HCT116 (cell line): ENCODE data around the gene ZC3H8. TPM values are rescaled to one million over a fixed set of nuclear protein-coding genes. Genes with fewer than 3 reads are reported as not detected.

Experiments used
- ATAC-seq: fragments of 200-7000 bp; cut with Tn5 transposase; 2 replicates; pipeline ENCODE4 v1.9.1; 2020; ENCODE audit warnings: mild to moderate bottlenecking, moderate library complexity
- BruUV-seq: library from RNA; stranded (reverse); fragments of 400-500 nt; replicated peaks from 2 replicates; lab custom pipeline; 2021; lab: Mats Ljungman, UMichigan
- CTCF ChIA-PET: fragments of 300-600 bp; sonication (Branson Sonifier 250); formaldehyde crosslinking; loops from one replicate; lab custom pipeline; 2021; ENCODE audit warnings: antibody characterized with exemption; lab: Charles Lee
- POLR2A ChIA-PET: fragments of 300-600, 350-600 bp; sonication (Branson Sonifier 250); formaldehyde crosslinking; loops from one replicate; lab custom pipeline; 2021; ENCODE audit warnings: antibody characterized with exemption; lab: Charles Lee
- RAD21 ChIA-PET, 2 experiments: fragments of 300-600 bp; sonication (Branson Sonifier 250); formaldehyde crosslinking; loops; one replicate each; lab custom pipeline; 2023; ENCODE audit warnings: low total read pairs in 2 of 2; ENCODE audit not compliant: uncharacterized antibody in 2 of 2, unreplicated experiment in 2 of 2, low non-redundant PET in 1 of 2; lab: Charles Lee
- DNase-seq: peaks from one replicate; pipeline ENCODE4 v3.0.0-alpha.2; 2010; ENCODE audit warnings: low read depth, low spot score
- H2AFZ ChIP-seq: fragments of 200-600 bp; shearing (Covaris generic), sonication (generic); 2 replicates; pipeline ENCODE4 v1.6.1; 2017; ENCODE audit warnings: low read depth, mixed run types, mixed read lengths, antibody characterized with exemption, low read length; ENCODE audit not compliant: poor library complexity, severe bottlenecking
- H3K27ac ChIP-seq: 2 replicates; pipeline ENCODE4 v1.5.1; 2012; ENCODE audit warnings: low read depth, low read length
- H3K27me3 ChIP-seq: fragments of 200-600 bp; sonication (generic); 2 replicates; pipeline ENCODE4 v1.6.1; 2016; ENCODE audit warnings: mixed run types, low read length, mixed read lengths; ENCODE audit not compliant: insufficient read depth
- H3K36me3 ChIP-seq, 2 experiments: fragments of 200-500 bp in 1 of 2; fragments of 200-600 bp in 1 of 2; sonication (Bioruptor generic) in 1 of 2; sonication (generic) in 1 of 2; 2 replicates each; pipeline versions ENCODE4 v1.5.1 to v1.6.1; 2014 to 2016; ENCODE audit warnings: low read length in 2 of 2, inconsistent platforms in 1 of 2, mixed read lengths in 1 of 2, mixed run types in 1 of 2; ENCODE audit not compliant: insufficient read depth in 2 of 2, control insufficient read depth in 1 of 2
- H3K4me1 ChIP-seq, 2 experiments: fragments of 200-600 bp in 1 of 2; sonication (generic) in 1 of 2; 2 replicates each; pipeline versions ENCODE4 v1.5.1 to v1.6.1; 2012 to 2017; ENCODE audit warnings: low read length in 2 of 2, inconsistent platforms in 1 of 2, mild to moderate bottlenecking in 1 of 2, mixed read lengths in 1 of 2, mixed run types in 1 of 2, moderate library complexity in 1 of 2; ENCODE audit not compliant: insufficient read depth in 2 of 2, control insufficient read depth in 1 of 2
- H3K4me2 ChIP-seq: fragments of 200-600 bp; sonication (generic); 2 replicates; pipeline ENCODE4 v1.6.1; 2017; ENCODE audit warnings: mixed run types, low read length, mixed read lengths
- H3K4me3 ChIP-seq, 2 experiments: fragments of 200-600 bp in 1 of 2; sonication (generic) in 1 of 2; replicated peaks in 1 of 2; 2 replicates each; pipeline ENCODE4 v1.5.1; 2011 to 2016; ENCODE audit warnings: low read length in 2 of 2, control low read depth in 1 of 2, low read depth in 1 of 2, mild to moderate bottlenecking in 1 of 2, mixed read lengths in 1 of 2, mixed run types in 1 of 2
- H3K79me2 ChIP-seq: fragments of 200-600 bp; sonication (generic); 2 replicates; pipeline ENCODE4 v1.6.1; 2017; ENCODE audit warnings: mild to moderate bottlenecking, mixed run types, low read length, moderate library complexity, mixed read lengths; ENCODE audit not compliant: insufficient read depth
- H3K9ac ChIP-seq: fragments of 200-600 bp; sonication (generic); 2 replicates; pipeline ENCODE4 v1.6.1; 2016; ENCODE audit warnings: low read length, mixed read lengths
- H3K9me2 ChIP-seq: fragments of 200-600 bp; sonication (generic), shearing (Covaris generic); 2 replicates; pipeline ENCODE4 v1.6.1; 2017; ENCODE audit warnings: mixed run types, mild to moderate bottlenecking, moderate library complexity; ENCODE audit not compliant: insufficient read depth
- H3K9me3 ChIP-seq, 2 experiments: fragments of 200-500 bp in 1 of 2; fragments of 200-600 bp in 1 of 2; sonication (Bioruptor generic) in 1 of 2; sonication (generic) in 1 of 2; 2 replicates each; pipeline ENCODE4 v1.6.1; 2014 to 2017; ENCODE audit warnings: low read length in 2 of 2, mixed read lengths in 2 of 2, inconsistent platforms in 1 of 2, low read depth in 1 of 2, mild to moderate bottlenecking in 1 of 2, mixed run types in 1 of 2, moderate library complexity in 1 of 2; ENCODE audit not compliant: control insufficient read depth in 1 of 2, insufficient read depth in 1 of 2
- H4K20me1 ChIP-seq: fragments of 200-600 bp; sonication (generic), shearing (Covaris generic); 2 replicates; pipeline ENCODE4 v1.6.1; 2017; ENCODE audit warnings: mixed run types, mild to moderate bottlenecking, moderate library complexity; ENCODE audit not compliant: insufficient read depth
- EGR1 ChIP-seq: IDR thresholded peaks from 2 replicates; pipeline ENCODE4 v1.6.1; 2012; ENCODE audit warnings: low read depth
- EZH2 ChIP-seq: fragments of 200-600 bp; sonication (generic); IDR thresholded peaks from 2 replicates; pipeline ENCODE4 v1.6.1; 2017; ENCODE audit warnings: antibody characterized with exemption, mixed run types
- EZH2phosphoT487 ChIP-seq: fragments of 200-600 bp; IDR thresholded peaks from 2 replicates; pipeline ENCODE4 v1.6.1; 2018; ENCODE audit warnings: antibody characterized with exemption, borderline replicate concordance
- JUND ChIP-seq: IDR thresholded peaks from 2 replicates; pipeline ENCODE4 v1.6.1; 2012
- POLR2AphosphoS5 ChIP-seq: IDR thresholded peaks from 2 replicates; pipeline ENCODE4 v1.6.1; 2011; ENCODE audit warnings: mild to moderate bottlenecking, low read depth, low read length, moderate library complexity
- RAD21 ChIP-seq: IDR thresholded peaks from 2 replicates; pipeline ENCODE4 v1.6.1; 2012; ENCODE audit warnings: low read depth, mild to moderate bottlenecking
- SIN3A ChIP-seq: IDR thresholded peaks from 2 replicates; pipeline ENCODE4 v1.6.1; 2012; ENCODE audit warnings: low read depth
- SP1 ChIP-seq: IDR thresholded peaks from 2 replicates; pipeline ENCODE4 v1.6.1; 2012; ENCODE audit warnings: low read depth
- SRF ChIP-seq: IDR thresholded peaks from 2 replicates; pipeline ENCODE4 v1.6.1; 2012; ENCODE audit warnings: low read depth
- TCF7L2 ChIP-seq: IDR thresholded peaks from 2 replicates; pipeline ENCODE4 v1.7.0; 2011; ENCODE audit warnings: borderline replicate concordance, inconsistent platforms; ENCODE audit not compliant: insufficient read depth, insufficient read length; ENCODE audit errors: extremely low read depth
- YY1 ChIP-seq: IDR thresholded peaks from 2 replicates; pipeline ENCODE4 v1.6.1; 2011; ENCODE audit warnings: low read length, low read depth, moderate library complexity, mild to moderate bottlenecking; ENCODE audit not compliant: insufficient replicate concordance; ENCODE audit errors: extremely low read depth
- ZFX ChIP-seq: fragments of 450-650 bp; IDR thresholded peaks from 2 replicates; pipeline ENCODE4 v1.6.1; 2017
- ZNF274 ChIP-seq: fragments of 200-500 bp; sonication (Bioruptor generic); IDR thresholded peaks from 2 replicates; pipeline ENCODE4 v1.6.1; 2014; ENCODE audit warnings: mild to moderate bottlenecking, low read depth, low read length, inconsistent platforms
- intact Hi-C: fragments of 100-400 bp; cut with micrococcal nuclease; formaldehyde crosslinking; loops from 2 replicates; pipeline ENCODE4 v1.10.0; 2022
- total RNA-seq: library from RNA; stranded (reverse); gene quantifications from one replicate; pipeline ENCODE4 v1.2.1, GENCODE V29; 2021; ENCODE audit not compliant: unreplicated experiment
- TF ChIP-seq, protein P1 (sequence below): IDR thresholded peaks from 2 replicates; pipeline ENCODE4 v1.6.1; 2011; ENCODE audit warnings: mild to moderate bottlenecking, low read length, moderate library complexity; ENCODE audit not compliant: insufficient replicate concordance; ENCODE audit errors: extremely low read depth

ZC3H8 gene
- total RNA-seq, 1 experiment from 2014 or later = 13.4 TPM

DNA sequence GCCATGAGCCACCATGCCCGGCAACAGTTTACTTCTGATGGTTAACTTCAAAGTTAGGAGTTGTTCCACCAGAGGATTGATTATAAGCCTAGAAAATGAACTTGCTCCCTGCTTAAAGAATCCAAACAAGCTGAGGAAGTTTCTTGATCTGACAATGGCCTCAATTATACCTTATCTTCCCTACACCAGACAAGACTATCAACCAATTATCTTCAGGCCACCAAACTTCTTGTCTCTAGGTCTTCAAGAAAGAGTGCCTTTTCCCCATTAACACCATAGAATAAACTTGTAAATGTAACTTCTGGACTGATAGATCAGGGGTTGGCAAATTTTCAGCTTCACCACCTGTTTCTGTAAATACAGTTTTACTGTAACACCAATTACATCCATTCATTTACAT lies 15.0 kb downstream of the ZC3H8 start:
- POLR2A ChIA-PET = no interaction called here
- intact Hi-C loops = no loop called here
- no peaks in the 10 kb centered on the region for H3K4me1 ChIP-seq
- no peaks in the 10 kb centered on the region for H3K9me3 ChIP-seq
- BruUV-seq = no TSS peak
- CTCF ChIA-PET = no interaction called here
- no peak for TF ChIP-seq SP1
- TF ChIP-seq YY1 = no peak
- TF ChIP-seq EZH2 = no peak
- TF ChIP-seq, protein P1, sequence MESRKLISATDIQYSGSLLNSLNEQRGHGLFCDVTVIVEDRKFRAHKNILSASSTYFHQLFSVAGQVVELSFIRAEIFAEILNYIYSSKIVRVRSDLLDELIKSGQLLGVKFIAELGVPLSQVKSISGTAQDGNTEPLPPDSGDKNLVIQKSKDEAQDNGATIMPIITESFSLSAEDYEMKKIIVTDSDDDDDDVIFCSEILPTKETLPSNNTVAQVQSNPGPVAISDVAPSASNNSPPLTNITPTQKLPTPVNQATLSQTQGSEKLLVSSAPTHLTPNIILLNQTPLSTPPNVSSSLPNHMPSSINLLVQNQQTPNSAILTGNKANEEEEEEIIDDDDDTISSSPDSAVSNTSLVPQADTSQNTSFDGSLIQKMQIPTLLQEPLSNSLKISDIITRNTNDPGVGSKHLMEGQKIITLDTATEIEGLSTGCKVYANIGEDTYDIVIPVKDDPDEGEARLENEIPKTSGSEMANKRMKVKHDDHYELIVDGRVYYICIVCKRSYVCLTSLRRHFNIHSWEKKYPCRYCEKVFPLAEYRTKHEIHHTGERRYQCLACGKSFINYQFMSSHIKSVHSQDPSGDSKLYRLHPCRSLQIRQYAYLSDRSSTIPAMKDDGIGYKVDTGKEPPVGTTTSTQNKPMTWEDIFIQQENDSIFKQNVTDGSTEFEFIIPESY = no peak
- no peak for TF ChIP-seq RAD21
- no peak overlapping the region for H3K9ac ChIP-seq
- no peaks in the 10 kb centered on the region for H3K27me3 ChIP-seq
- H3K27ac ChIP-seq = no peak overlapping the region
- H3K4me2 ChIP-seq = no peak overlapping the region
- no peak overlapping the region for H2AFZ ChIP-seq
- RAD21 ChIA-PET = no interaction called here
- H3K36me3 ChIP-seq = 0 out of 4 replicates have a peak, but pooled peaks cover 2 to 4% of the 10 kb centered on the region in 2 experiments
- H3K4me3 ChIP-seq = no peak overlapping the region
- DNase-seq (no peak), ATAC-seq (no peak)
- H4K20me1 ChIP-seq = no peaks in the 10 kb centered on the region
- no peaks in the 10 kb centered on the region; the same call in none of the 2 replicates for H3K79me2 ChIP-seq
- H3K9me2 ChIP-seq = no peaks in the 10 kb centered on the region

DNA sequence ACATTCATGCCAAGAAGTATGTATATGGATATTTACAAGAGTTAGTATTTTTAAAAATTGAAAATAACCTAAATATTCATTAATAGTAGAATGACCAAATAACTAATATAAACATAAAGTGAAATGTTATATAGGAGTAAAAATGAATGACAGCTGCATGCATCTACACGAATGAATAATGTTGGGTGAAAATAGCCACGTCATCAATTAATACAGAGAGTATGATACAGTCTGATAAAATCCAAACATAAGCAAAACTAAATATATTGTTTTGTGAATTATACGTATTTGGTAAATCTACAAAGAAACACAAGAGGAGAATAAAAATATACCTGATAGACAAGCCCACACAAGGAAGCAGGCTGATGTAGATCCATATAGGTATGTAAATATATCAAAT lies 24.5 kb downstream of the ZC3H8 start:
- intact Hi-C loops = no loop called here
- no peaks in the 10 kb centered on the region for H3K79me2 ChIP-seq
- BruUV-seq = no TSS peak
- peaks cover 0 to 4% of the 10 kb centered on the region in 2 experiments; a peak in 1 of 4 replicates for H3K36me3 ChIP-seq
- ATAC-seq (no peak), DNase-seq (no peak)
- no peak overlapping the region for H3K9ac ChIP-seq
- no peaks in the 10 kb centered on the region for H4K20me1 ChIP-seq
- no peaks in the 10 kb centered on the region for H3K27me3 ChIP-seq
- CTCF ChIA-PET = no interaction called here
- H3K9me2 ChIP-seq = no peaks in the 10 kb centered on the region
- H3K4me2 ChIP-seq = no peak overlapping the region
- POLR2A ChIA-PET = no interaction called here
- RAD21 ChIA-PET = no interaction called here
- H3K4me3 ChIP-seq = no peak overlapping the region
- H3K4me1 ChIP-seq = peaks cover 10 to 13% of the 10 kb centered on the region in 2 experiments
- H3K27ac ChIP-seq = no peak overlapping the region
- no peaks in the 10 kb centered on the region for H3K9me3 ChIP-seq
- H2AFZ ChIP-seq = no peak overlapping the region
- TF ChIP-seq EGR1 (no peak), ZFX (no peak), SRF (no peak), ZNF274 (no peak), EZH2phosphoT487 (no peak), POLR2AphosphoS5 (no peak), SIN3A (no peak), JUND (no peak), TCF7L2 (no peak)
- TF ChIP-seq, protein P1 = no peak
